GM18499 (cell line): ENCODE measurements around the gene URAD.
"Not testable (repeated sequence)": the region's sequence is repeated elsewhere in the genome, so short reads cannot be mapped to it uniquely, and the experiment has no call there.

Experiments
- ATAC-seq: cut with Tn5 transposase; IDR thresholded peaks from one replicate; pipeline ENCODE4 v1.9.1; 2021; ENCODE audit warnings: moderate number of reproducible peaks; ENCODE audit not compliant: insufficient read depth, unreplicated experiment

The URAD gene

DNA sequence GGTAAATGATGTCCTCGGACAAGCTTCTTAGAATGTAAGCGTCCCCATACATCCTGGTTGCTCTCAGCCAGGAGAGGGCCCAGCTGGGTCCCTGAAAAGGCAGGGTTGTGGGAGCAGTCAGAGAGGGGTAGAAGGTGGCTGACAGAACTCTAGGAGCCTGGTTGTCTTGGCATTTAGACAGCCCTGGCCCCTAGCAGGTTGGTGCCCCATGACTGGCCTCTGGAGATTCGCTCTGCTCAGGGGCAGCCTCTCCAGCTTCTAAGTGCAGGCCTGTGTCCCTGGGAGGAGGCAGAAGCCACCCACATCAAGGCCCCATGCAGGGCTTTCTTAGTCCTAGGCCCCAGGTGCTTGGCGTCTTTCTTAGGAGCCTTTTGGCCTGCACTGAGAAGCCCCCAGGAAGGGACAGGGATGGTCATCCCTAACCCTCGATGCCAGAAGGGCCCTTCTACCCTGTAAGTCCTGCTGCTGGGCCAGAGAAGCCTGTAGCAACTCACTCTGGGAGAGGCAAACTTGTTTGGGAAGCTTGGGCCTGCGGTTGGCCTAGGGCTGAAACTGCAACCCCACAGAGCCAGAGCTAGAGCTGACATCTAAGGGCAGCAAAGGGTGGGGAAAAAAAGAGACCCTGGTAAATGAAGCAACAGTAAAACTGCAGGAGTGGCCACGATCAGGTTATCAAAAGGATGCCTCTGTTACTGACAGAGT is 16.6 kb downstream of the URAD start:
- no peak for ATAC-seq

- ATAC-seq = no peak
These were observed 17.3 kb downstream of the URAD start for GRCh38 chr13:27971236-27971645.

DNA sequence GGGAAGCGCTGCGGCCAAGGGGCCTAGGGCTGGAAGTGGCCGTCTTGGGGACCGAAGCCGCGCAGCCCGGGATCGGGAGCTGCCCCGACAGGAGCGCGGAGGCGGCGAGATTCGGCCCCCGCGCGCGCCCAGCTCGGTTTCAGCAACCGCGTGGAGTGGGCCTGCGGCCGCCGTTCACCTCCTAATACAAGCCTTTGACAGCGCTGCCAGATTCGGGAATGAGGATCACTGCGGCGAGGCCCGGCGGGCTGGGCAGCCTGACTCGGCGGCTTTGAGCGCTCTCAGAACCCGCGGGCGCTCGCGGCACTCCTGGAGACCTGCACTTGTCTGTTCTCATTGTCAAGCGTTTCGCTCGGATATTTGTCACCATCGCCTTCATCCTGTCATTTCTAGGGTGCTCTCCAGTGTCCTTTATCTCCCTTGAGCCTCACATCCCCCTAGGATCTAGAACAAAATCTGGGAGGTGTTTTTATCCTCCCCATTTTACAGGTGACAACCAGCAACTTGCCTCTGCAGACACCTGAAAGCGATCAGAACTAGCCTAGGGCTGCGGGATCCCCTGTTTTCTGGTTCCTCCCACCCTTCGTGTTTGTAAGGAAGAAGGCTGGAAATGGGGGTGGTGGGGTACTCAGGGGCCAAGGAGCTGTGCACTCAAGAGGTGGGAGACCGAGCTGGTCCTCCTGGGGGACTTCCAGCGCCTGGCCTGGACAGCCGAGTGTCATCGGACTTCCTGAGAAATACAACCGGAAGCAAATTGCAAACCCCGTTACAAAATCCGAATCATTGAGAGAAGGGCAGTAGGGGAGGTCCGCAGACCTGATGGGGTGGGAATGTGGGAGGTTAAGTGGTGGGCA is 17.9 kb downstream of the URAD start:
- ATAC-seq = no peak

- ATAC-seq = no peak
These were observed 18.6 kb downstream of the URAD start for GRCh38 chr13:27969866-27970229.

DNA sequence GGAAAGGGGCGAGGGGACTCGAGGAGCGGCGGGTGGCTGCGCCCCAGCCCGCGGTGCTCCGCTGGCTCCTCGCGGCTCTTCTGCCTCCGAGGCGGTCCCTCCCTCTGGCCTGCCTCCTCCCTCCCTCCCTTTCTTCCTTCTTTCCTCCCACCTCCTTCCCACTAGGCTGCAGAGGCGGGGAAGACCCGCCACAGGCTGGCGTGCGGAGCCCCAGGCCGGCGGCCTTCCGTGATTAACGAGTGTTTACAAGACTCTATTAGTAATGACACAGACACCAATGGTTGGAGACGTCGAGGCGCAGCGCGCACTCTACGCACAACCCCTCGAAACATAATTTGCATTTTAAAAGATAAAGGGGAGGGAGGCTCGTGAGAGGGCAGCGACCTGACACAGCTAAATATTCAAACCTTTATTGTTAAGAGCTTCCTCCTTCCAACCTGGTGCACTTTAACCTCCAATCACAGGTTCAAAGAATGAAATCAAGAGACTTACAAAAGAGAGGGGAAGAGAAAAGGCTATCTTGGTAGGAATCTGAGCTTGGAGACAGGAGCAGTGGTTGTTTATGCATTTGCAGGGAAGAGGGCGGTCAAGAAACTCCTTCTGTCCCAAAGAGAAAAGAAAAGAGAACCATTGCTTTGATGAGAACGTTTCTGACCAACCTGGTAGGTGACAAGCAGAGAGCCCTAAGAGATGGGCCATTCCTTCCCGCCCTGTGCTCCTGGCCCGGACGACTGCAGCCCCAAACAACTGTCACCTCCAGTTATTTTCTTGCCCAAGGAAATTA is 19.2 kb downstream of the URAD start, which contains the start of gene CDX2:
CDX2 (minus strand) TSS at position 234 of the 784 bp plus-strand sequence. CDS start 309 bp downstream, outside the sequence.
- no peak for ATAC-seq

- no peak for ATAC-seq
These were observed 20.0 kb downstream of the URAD start for GRCh38 chr13:27968316-27969081.

DNA sequence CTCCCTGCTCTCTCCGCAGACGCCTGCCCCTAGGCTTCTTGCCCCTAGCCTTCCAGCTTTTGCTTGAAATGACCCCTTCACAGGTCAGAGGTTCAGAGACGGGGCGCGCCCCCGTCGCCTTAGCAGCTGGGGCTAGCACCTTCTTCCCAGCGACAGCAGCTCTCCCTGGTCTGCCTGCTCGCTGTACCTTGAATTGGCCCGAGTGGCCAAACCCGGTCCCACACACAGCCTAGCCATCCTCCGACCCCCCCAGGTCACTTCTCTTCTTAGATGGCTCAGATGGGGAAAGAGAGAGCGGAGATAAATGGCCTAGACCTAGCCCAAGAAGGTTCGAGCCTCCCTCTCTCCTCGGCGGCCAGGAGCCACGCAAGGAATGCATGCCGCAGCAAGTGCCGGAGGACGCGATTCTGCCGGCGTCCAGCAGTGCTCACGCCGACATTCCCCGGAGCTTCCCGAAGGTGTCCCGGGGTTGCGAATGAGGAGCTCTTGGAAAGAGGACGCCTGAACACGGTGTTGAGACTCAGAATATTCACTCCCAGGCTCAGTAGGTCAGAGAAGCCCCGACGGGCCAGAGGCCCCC is 20.7 kb downstream of the URAD start:
- ATAC-seq = no peak

DNA sequence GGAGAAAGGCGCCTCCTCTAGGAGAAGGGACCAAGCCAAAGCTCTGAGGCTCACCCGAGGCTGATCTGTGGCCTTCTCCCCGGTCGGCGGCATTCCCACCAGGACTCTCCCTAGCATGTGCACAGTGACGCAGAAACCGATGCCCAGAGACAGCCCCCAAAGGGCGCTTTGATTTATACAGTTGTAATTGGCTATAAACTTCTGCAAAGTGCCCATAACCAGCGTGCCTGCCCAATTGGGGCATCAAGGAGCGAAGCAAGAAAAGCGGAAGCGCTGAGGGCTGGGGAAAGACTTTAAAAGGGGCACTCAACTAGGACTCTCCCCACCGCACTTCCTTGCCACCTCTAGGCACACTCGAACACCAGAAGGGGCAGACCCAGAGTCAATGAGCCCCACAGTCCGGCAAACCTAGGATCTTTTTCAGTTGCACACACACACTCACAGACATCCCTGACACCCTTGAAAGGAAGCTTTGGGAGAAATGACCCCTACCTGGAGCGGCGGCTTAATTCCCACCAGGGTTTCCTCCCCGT is 21.2 kb downstream of the URAD start:
- ATAC-seq = no peak

- ATAC-seq = no peak
These were observed 21.8 kb downstream of the URAD start for GRCh38 chr13:27966641-27967202.

GRCh38 chr13:27965740-27966640 is 22.5 kb downstream of the URAD start:
- no peak for ATAC-seq

DNA sequence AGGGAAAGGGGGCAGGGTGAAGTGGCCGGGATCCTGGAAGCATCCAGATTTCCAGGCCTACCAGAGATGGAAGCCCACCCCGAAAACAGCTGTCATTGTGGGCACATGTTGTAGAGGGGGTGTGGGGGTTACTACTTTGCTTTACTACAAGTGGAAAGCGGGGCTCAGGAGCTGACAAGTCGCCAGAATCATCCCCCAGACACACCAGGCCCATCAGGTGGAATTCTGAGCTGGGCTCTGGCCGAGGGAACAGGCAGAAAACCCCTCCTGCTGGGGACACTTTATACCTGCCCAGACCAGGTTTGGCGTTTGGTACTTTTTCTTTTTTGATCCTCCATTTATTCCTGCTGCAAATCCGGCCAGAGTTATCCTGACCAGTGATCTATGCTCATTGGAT is 23.2 kb downstream of the URAD start:
- ATAC-seq = no peak

DNA sequence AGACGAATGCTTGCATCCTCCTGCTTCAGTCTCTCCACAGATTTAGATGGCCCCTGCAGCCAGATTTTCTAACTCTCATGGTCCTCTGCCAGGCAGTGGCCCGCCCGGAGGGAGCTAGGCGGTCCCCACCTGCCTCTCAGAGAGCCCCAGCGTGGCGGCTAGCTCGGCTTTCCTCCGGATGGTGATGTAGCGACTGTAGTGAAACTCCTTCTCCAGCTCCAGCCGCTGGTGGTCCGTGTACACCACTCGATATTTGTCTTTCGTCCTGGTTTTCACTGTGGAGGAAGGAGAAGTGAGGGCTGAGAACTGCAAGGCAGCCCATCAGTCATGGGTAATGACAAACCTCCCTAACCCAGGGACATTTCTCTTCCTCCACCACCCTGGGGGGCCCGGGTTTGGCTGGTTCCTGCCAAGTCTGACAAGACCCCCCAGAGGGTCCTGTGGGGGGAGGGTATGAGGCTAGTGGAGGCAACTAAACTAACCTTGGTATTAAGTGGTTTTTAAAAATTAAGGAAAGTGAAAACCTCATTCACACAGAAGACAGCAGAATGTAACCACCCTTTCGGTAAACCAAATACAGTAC is 23.7 kb downstream of the URAD start:
- no peak for ATAC-seq

DNA sequence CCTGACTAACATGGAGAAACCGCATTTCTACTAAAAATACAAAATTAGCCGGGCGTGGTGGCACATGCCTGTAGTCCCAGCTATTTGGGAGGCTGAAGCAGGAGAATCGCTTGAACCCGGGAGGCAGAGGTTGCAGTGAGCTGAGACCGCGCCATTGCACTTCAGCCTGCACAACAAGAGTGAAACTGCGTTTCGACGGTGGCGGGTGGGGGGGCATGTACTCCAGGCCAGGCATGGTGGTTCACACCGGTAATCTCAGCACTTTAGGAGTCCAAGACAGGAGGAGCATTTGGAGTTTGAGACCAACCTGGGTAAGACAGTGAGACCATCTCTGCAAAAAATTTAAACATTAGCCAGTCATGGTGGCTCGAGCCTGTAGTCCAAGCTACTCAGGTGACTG is 24.3 kb downstream of the URAD start:
- not testable (repeated sequence) for ATAC-seq

- ATAC-seq = no peak
These were observed 25.0 kb downstream of the URAD start for GRCh38 chr13:27963491-27963890.

GRCh38 chr13:27962982-27963381 is 25.5 kb downstream of the URAD start:
- no peak for ATAC-seq

DNA sequence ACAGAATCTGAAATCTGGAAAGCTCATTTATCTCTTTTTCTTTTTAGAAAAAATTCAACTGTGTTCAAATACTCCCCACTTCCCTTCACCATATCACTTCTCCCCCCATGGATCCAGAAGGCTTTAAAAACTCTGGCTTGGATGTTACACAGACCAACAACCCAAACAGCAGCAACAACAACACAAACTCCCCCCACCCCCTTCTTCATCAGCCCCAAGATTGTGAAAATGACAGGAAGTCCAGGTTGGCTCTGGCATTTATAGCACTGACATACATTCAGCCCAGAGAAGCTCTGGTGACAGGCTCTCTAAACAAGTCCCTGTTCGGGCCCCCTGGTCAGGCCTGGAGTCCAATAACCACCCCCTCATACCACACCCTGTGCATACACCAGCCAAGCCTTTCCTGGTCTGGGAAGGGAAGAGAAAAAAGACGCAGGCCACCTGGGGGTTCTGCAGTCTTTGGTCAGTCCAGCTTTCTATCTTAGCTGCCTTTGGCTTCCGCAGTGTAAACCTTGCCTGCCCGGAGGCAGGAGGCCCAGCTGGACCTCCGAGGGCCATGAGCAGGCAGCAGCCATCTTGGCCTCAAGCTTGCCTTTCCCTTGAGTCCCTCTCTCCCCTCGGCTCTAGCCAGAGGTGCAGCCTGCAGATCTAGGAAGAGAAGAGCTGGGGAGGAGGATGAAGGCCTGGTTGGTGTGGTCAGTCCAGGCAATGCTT is 26.2 kb downstream of the URAD start:
- ATAC-seq = no peak
